ENCODE data around the gene LHFPL3. TPM values are rescaled to one million over a fixed set of nuclear protein-coding genes. Genes with fewer than 3 reads are reported as not detected.

Gene LHFPL3
- total and polyA plus RNA-seq, 2 experiments from 2014 or later = 0.24 TPM; not detected in 1

DNA sequence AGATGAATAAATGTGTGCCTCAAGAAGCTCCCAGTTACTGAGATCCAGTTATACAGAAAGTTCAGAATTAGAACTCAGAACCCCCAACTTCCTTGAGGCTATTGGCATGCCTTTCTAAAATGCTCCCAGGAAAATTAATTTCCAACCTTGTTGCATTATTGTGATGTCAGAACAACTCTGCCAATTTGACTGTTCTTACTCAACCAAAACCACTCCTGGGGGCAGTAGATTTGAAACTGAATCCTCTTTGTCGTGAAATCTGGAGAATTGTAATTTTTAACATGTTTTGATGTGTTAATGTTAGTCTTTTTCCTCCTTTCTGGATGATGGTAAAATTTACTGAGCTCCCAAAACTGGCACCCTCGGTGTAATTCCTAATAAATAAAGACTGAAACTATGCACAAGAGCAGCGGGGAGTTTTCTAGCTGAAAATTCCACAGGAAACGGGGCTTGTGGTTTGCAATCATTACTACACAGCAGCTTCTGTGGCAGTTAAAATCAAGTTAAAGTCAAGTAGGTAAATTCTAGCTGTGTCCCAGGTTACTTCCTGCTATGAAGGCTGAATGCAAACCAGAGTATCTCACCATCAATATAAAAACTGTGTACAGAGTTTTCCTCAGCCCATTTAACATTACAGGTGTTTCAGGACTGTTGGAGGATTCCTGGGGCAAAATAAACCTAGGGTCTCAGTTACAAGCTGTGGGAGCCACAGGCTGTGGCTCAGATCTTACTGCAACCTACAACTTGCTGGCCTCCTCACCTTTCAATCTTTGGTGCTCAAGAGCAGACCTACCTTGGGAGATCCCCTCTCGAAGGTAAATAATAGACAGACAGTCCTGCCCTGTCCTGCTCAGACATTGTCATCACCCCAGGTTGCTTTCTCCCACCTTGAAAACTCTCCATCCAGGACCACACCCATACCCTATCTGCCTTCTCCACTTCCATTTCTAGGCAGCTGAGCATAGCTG lies 529.3 kb downstream of the LHFPL3 start:
- DNase-seq (ENCODE audit: low spot score) (no peak), ATAC-seq (no peak)
- Mint-ChIP-seq H3K4me1 (peaks cover 2% of the 10 kb centered on the region; the same call in 2 of the 3 replicates), H3K9me3 (peaks cover 3% of the 10 kb centered on the region; the same call in 2 of the 3 replicates), H3K4me3 (no peak overlapping the region), H3K27ac (no peak overlapping the region), H3K27me3 (ENCODE audit: insufficient read depth, low read depth, poor library complexity) (no peaks in the 10 kb centered on the region), H3K36me3 (ENCODE audit: low read depth) (peaks cover under 1% of the 10 kb centered on the region; the same call in 1 of the 3 replicates)
- H3K27ac ChIP-seq (ENCODE audit: low read depth) = no peak overlapping the region
- no peaks in the 10 kb centered on the region for H3K4me1 ChIP-seq (ENCODE audit: insufficient read depth)
- H3K4me2 ChIP-seq = no peak overlapping the region
- H3K9me2 ChIP-seq (ENCODE audit: insufficient read depth) = no peaks in the 10 kb centered on the region
- H3K36me3 ChIP-seq (ENCODE audit: insufficient read depth) = no peaks in the 10 kb centered on the region
- H3K4me3 ChIP-seq = no peak overlapping the region
- no peaks in the 10 kb centered on the region for H4K20me1 ChIP-seq (replicated peaks; ENCODE audit: insufficient read depth)
- peaks cover 5% of the 10 kb centered on the region; the same call in 1 of the 2 replicates for H3K27me3 ChIP-seq (ENCODE audit: insufficient read depth)
- no peak overlapping the region for H2AFZ ChIP-seq
- no peaks in the 10 kb centered on the region for H3K79me2 ChIP-seq (replicated peaks; ENCODE audit: insufficient read depth)
- H3F3A ChIP-seq (replicated peaks; ENCODE audit: low read depth) = no peaks in the 10 kb centered on the region
- no peak for TF ChIP-seq EZH2 (IDR thresholded peaks at IDR 0.05; ENCODE audit: low read depth, unreplicated experiment)
- no peak for TF ChIP-seq EZH2phosphoT487 (IDR thresholded peaks at IDR 0.05; ENCODE audit: unreplicated experiment)

DNA sequence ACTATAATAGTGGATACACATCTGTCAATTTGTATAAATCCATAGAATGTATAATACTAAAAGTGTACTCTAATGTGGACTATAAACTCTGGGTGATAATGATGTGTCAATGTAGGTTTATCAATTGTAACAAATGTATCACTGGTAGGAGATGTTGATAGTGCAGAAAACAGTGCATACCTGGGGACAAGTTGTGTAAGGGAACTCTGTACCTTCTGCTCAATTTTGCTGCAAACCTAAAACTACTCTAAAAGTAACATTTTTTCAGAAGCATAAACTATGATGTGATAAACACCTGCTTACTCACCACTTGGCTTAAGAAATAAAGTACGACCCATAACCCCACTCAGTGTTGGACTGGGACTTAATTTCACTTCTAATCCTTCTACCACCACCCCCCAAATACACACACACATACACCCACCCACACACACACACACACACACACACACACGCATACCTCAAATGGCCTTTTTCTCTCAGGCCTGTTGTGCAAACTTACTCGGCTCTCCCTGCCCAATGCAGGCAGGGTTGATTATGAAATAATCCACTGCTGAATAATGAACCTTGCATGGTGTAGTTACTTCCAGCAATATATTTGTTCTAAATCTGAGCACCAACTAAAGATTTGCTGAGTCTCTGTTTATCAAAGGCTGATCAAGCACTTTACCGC lies 531.5 kb downstream of the LHFPL3 start:
- H3K79me2 ChIP-seq (replicated peaks; ENCODE audit: insufficient read depth) = no peaks in the 10 kb centered on the region
- TF ChIP-seq JUNB (IDR thresholded peaks at IDR 0.05; ENCODE audit: unreplicated experiment) = no peak
- TF ChIP-seq, protein P1, sequence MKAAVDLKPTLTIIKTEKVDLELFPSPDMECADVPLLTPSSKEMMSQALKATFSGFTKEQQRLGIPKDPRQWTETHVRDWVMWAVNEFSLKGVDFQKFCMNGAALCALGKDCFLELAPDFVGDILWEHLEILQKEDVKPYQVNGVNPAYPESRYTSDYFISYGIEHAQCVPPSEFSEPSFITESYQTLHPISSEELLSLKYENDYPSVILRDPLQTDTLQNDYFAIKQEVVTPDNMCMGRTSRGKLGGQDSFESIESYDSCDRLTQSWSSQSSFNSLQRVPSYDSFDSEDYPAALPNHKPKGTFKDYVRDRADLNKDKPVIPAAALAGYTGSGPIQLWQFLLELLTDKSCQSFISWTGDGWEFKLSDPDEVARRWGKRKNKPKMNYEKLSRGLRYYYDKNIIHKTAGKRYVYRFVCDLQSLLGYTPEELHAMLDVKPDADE (IDR thresholded peaks at IDR 0.05) = no peak
- no peak for TF ChIP-seq ZNF331 (CRISPR knock-in tag; IDR thresholded peaks at IDR 0.05; ENCODE audit: low read depth)
- TF ChIP-seq EZH2phosphoT487 (IDR thresholded peaks at IDR 0.05; ENCODE audit: unreplicated experiment) = no peak
- no peak for TF ChIP-seq NANOG (IDR thresholded peaks at IDR 0.05; ENCODE audit: borderline replicate concordance)
- no peak for TF ChIP-seq CREB1 (CRISPR knock-in tag; IDR thresholded peaks at IDR 0.05; ENCODE audit: low read depth)
- no peak for TF ChIP-seq POLR2AphosphoS5 (IDR thresholded peaks at IDR 0.05; ENCODE audit: low read depth)
- TF ChIP-seq, protein P2, sequence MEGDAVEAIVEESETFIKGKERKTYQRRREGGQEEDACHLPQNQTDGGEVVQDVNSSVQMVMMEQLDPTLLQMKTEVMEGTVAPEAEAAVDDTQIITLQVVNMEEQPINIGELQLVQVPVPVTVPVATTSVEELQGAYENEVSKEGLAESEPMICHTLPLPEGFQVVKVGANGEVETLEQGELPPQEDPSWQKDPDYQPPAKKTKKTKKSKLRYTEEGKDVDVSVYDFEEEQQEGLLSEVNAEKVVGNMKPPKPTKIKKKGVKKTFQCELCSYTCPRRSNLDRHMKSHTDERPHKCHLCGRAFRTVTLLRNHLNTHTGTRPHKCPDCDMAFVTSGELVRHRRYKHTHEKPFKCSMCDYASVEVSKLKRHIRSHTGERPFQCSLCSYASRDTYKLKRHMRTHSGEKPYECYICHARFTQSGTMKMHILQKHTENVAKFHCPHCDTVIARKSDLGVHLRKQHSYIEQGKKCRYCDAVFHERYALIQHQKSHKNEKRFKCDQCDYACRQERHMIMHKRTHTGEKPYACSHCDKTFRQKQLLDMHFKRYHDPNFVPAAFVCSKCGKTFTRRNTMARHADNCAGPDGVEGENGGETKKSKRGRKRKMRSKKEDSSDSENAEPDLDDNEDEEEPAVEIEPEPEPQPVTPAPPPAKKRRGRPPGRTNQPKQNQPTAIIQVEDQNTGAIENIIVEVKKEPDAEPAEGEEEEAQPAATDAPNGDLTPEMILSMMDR (conservative IDR thresholded peaks at IDR 0.05; ENCODE audit: low read depth in 2 of 2) = no peak
- TF ChIP-seq, protein P3, sequence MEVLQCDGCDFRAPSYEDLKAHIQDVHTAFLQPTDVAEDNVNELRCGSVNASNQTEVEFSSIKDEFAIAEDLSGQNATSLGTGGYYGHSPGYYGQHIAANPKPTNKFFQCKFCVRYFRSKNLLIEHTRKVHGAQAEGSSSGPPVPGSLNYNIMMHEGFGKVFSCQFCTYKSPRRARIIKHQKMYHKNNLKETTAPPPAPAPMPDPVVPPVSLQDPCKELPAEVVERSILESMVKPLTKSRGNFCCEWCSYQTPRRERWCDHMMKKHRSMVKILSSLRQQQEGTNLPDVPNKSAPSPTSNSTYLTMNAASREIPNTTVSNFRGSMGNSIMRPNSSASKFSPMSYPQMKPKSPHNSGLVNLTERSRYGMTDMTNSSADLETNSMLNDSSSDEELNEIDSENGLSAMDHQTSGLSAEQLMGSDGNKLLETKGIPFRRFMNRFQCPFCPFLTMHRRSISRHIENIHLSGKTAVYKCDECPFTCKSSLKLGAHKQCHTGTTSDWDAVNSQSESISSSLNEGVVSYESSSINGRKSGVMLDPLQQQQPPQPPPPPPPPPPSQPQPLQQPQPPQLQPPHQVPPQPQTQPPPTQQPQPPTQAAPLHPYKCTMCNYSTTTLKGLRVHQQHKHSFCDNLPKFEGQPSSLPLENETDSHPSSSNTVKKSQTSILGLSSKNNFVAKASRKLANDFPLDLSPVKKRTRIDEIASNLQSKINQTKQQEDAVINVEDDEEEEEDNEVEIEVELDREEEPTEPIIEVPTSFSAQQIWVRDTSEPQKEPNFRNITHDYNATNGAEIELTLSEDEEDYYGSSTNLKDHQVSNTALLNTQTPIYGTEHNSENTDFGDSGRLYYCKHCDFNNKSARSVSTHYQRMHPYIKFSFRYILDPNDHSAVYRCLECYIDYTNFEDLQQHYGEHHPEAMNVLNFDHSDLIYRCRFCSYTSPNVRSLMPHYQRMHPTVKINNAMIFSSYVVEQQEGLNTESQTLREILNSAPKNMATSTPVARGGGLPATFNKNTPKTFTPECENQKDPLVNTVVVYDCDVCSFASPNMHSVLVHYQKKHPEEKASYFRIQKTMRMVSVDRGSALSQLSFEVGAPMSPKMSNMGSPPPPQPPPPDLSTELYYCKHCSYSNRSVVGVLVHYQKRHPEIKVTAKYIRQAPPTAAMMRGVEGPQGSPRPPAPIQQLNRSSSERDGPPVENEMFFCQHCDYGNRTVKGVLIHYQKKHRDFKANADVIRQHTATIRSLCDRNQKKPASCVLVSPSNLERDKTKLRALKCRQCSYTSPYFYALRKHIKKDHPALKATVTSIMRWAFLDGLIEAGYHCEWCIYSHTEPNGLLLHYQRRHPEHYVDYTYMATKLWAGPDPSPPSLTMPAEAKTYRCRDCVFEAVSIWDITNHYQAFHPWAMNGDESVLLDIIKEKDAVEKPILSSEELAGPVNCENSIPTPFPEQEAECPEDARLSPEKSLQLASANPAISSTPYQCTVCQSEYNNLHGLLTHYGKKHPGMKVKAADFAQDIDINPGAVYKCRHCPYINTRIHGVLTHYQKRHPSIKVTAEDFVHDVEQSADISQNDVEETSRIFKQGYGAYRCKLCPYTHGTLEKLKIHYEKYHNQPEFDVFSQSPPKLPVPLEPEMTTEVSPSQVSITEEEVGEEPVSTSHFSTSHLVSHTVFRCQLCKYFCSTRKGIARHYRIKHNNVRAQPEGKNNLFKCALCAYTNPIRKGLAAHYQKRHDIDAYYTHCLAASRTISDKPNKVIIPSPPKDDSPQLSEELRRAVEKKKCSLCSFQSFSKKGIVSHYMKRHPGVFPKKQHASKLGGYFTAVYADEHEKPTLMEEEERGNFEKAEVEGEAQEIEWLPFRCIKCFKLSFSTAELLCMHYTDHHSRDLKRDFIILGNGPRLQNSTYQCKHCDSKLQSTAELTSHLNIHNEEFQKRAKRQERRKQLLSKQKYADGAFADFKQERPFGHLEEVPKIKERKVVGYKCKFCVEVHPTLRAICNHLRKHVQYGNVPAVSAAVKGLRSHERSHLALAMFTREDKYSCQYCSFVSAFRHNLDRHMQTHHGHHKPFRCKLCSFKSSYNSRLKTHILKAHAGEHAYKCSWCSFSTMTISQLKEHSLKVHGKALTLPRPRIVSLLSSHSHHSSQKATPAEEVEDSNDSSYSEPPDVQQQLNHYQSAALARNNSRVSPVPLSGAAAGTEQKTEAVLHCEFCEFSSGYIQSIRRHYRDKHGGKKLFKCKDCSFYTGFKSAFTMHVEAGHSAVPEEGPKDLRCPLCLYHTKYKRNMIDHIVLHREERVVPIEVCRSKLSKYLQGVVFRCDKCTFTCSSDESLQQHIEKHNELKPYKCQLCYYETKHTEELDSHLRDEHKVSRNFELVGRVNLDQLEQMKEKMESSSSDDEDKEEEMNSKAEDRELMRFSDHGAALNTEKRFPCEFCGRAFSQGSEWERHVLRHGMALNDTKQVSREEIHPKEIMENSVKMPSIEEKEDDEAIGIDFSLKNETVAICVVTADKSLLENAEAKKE (CRISPR knock-in tag; IDR thresholded peaks at IDR 0.05) = no peak
- no peak for TF ChIP-seq EZH2 (IDR thresholded peaks at IDR 0.05; ENCODE audit: low read depth, unreplicated experiment)

More for the DNA sequence above, 531.5 kb downstream of the LHFPL3 start:
- Histone ChIP-seq H3K36me3 (ENCODE audit: insufficient read depth) (peaks cover 4% of the 10 kb centered on the region; the same call in 1 of the 2 replicates), H2AFZ (no peak overlapping the region), H3K4me2 (no peak overlapping the region), H3K9me2 (ENCODE audit: insufficient read depth) (no peaks in the 10 kb centered on the region), H4K20me1 (replicated peaks; ENCODE audit: insufficient read depth) (no peaks in the 10 kb centered on the region), H3F3A (replicated peaks; ENCODE audit: low read depth) (no peaks in the 10 kb centered on the region), H3K4me1 (ENCODE audit: insufficient read depth) (no peaks in the 10 kb centered on the region), H3K27me3 (ENCODE audit: insufficient read depth) (peaks cover 5% of the 10 kb centered on the region; the same call in 1 of the 2 replicates), H3K4me3 (no peak overlapping the region), H3K27ac (ENCODE audit: low read depth) (no peak overlapping the region)
- H3K4me1 Mint-ChIP-seq = peaks cover 2% of the 10 kb centered on the region; the same call in 1 of the 3 replicates
- peaks cover 10% of the 10 kb centered on the region; the same call in 2 of the 3 replicates for H3K36me3 Mint-ChIP-seq (ENCODE audit: low read depth)
- no peaks in the 10 kb centered on the region for H3K27me3 Mint-ChIP-seq (ENCODE audit: insufficient read depth, low read depth, poor library complexity)
- ATAC-seq (no peak), DNase-seq (ENCODE audit: low spot score) (no peak)
- no peak overlapping the region for H3K27ac Mint-ChIP-seq
- peaks cover 25% of the 10 kb centered on the region for H3K9me3 Mint-ChIP-seq
- no peak overlapping the region for H3K4me3 Mint-ChIP-seq
